SK-N-MC (cell line): ENCODE measurements around the gene CDCA7.

Experiments
- EZH2 ChIP-seq: fragments of 200-600 bp; sonication (generic); IDR thresholded peaks from one replicate; pipeline ENCODE4 v1.6.1; 2017; ENCODE audit warnings: antibody characterized with exemption
- FOXP2 ChIP-seq: optimal IDR thresholded peaks from 2 replicates; pipeline ENCODE3; 2011; ENCODE audit warnings: mild to moderate bottlenecking, moderate library complexity; ENCODE audit not compliant: insufficient read depth; ENCODE audit errors: extremely low read length, control extremely low read depth
- POLR2AphosphoS5 ChIP-seq: IDR thresholded peaks from 2 replicates; pipeline ENCODE4 v1.6.1; 2012; ENCODE audit warnings: mild to moderate bottlenecking, low read depth, low read length, borderline replicate concordance

DNA sequence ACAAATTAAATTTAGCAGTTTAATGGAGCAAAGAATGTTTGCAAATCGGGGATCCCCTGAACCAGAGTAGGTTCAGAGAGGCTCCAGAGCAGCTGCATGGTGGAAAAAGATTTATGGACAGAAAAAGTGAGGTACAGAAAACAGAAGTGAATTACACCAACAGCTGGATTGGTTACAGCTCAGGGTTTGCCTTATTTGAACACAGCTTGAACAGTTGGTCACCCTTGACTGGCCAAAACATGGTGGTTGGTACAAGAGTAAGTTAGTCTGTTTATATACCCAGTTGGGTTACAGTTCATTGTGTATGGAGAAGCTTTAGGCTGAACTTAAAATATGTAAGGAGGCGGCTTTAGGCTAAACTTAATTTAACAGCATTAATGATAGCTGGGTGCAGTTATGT lies 5.4 kb upstream of the CDCA7 start:
- TF ChIP-seq POLR2AphosphoS5 (no peak), EZH2 (no peak), FOXP2 (no peak)
